Measurements from ENCODE around the gene CRLF3.
"Not testable (repeated sequence)": the region's sequence is repeated elsewhere in the genome, so short reads cannot be mapped to it uniquely, and the experiment has no call there.

Gene CRLF3

GRCh38 chr17:30742669-30743068, 81.8 kb downstream of the CRLF3 start:
- in situ Hi-C loops (cut with MboI; ENCODE audit: low sequenced_read_pairs) = not testable (repeated sequence)

- in situ Hi-C loops (cut with MboI; ENCODE audit: low sequenced_read_pairs) = not testable (repeated sequence)
Measured at GRCh38 chr17:30736371-30736770, 88.1 kb downstream of the CRLF3 start.

GRCh38 chr17:30735644-30736043, 88.8 kb downstream of the CRLF3 start:
- in situ Hi-C loops (cut with MboI; ENCODE audit: low sequenced_read_pairs) = not testable (repeated sequence)

GRCh38 chr17:30735206-30735605, 89.3 kb downstream of the CRLF3 start:
- in situ Hi-C loops (cut with MboI; ENCODE audit: low sequenced_read_pairs) = not testable (repeated sequence)

GRCh38 chr17:30734153-30734552, 90.3 kb downstream of the CRLF3 start:
- in situ Hi-C loops (cut with MboI; ENCODE audit: low sequenced_read_pairs) = not testable (repeated sequence)
